Measurements from ENCODE around the gene LBP.

- no peak for TF ChIP-seq CTCF (IDR thresholded peaks at IDR 0.05)
- TF ChIP-seq JUND (IDR thresholded peaks at IDR 0.05): no peak
- no peak for TF ChIP-seq TEAD4 (IDR thresholded peaks at IDR 0.05; ENCODE audit: borderline replicate concordance, insufficient read depth)
- TF ChIP-seq FOXM1 (IDR thresholded peaks at IDR 0.05; ENCODE audit: low read depth): no peak
- TF ChIP-seq GABPA (IDR thresholded peaks at IDR 0.05; ENCODE audit: low read depth): no peak
- TF ChIP-seq ZBTB33 (IDR thresholded peaks at IDR 0.05; ENCODE audit: borderline replicate concordance, low read depth): no peak
- no peak for TF ChIP-seq POLR2AphosphoS5 (IDR thresholded peaks at IDR 0.05; ENCODE audit: low read depth, low read length)
- TF ChIP-seq CHD2 (IDR thresholded peaks at IDR 0.05; ENCODE audit: low read length, partially characterized antibody): no peak
Measured at GRCh38 chr20:38342713-38343310, 3.5 kb upstream of the LBP start.
